ENCODE results near the gene SLC48A1.

The SLC48A1 gene

DNA sequence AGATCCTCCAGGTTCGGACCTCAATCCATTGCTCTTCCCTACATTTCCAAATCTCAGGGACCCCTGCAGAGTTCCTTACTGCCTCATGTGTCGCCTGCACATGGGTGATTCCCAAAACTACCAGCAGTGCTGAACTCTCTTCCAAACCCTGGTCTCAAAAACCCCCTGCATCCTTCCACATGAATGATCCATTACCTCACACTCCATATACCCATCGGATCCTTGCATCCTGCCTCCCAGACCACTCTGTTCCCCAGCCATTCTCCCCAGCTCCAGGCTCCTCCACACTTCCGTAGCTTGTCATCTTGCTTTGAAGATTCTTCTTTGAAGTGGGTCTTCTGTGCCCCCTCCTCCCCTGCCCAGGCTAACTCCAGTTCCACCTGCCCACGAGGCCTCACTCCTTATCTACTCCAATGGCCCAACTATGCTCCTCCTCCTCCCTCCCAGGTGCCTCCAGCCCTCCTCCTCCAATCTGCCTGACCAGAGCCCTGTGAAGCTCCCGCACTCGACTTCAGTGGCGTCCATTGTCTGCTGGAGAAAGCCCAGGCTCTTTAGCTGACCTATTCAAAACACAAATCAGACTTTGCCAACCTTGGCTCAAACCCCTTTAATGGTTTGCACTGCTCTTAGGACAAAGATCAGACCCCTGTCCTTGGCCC, 28.1 kb upstream of the SLC48A1 start:
- H3K4me3 ChIP-seq (ENCODE audit: low read depth in 1 of 2, low read length in 1 of 2): no peak overlapping the region
- no peak overlapping the region for H3K27ac ChIP-seq
- no peaks in the 10 kb centered on the region for H3K9me3 ChIP-seq
- peaks cover 9% of the 10 kb centered on the region for H3K36me3 ChIP-seq
- TF ChIP-seq, protein P1, sequence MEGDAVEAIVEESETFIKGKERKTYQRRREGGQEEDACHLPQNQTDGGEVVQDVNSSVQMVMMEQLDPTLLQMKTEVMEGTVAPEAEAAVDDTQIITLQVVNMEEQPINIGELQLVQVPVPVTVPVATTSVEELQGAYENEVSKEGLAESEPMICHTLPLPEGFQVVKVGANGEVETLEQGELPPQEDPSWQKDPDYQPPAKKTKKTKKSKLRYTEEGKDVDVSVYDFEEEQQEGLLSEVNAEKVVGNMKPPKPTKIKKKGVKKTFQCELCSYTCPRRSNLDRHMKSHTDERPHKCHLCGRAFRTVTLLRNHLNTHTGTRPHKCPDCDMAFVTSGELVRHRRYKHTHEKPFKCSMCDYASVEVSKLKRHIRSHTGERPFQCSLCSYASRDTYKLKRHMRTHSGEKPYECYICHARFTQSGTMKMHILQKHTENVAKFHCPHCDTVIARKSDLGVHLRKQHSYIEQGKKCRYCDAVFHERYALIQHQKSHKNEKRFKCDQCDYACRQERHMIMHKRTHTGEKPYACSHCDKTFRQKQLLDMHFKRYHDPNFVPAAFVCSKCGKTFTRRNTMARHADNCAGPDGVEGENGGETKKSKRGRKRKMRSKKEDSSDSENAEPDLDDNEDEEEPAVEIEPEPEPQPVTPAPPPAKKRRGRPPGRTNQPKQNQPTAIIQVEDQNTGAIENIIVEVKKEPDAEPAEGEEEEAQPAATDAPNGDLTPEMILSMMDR (IDR thresholded peaks at IDR 0.05): no peak
- H3K27me3 ChIP-seq: no peaks in the 10 kb centered on the region
- no peaks in the 10 kb centered on the region for H3K4me1 ChIP-seq (ENCODE audit: control insufficient read depth in 1 of 2, insufficient read depth in 1 of 2, low read depth in 1 of 2, low read length in 1 of 2)

- TF ChIP-seq, protein P1 (IDR thresholded peaks at IDR 0.05): no peak
- Histone ChIP-seq H3K4me1 (ENCODE audit: control insufficient read depth in 1 of 2, insufficient read depth in 1 of 2, low read depth in 1 of 2, low read length in 1 of 2) (no peaks in the 10 kb centered on the region), H3K27me3 (no peaks in the 10 kb centered on the region), H3K27ac (no peak overlapping the region), H3K4me3 (ENCODE audit: low read depth in 1 of 2, low read length in 1 of 2) (no peak overlapping the region), H3K36me3 (peaks cover 9% of the 10 kb centered on the region), H3K9me3 (no peaks in the 10 kb centered on the region)
Measured at GRCh38 chr12:47745485-47746041, 27.5 kb upstream of the SLC48A1 start.

GRCh38 chr12:47746073-47746472, 27.0 kb upstream of the SLC48A1 start:
- Histone ChIP-seq H3K4me3 (ENCODE audit: low read depth in 1 of 2, low read length in 1 of 2) (no peak overlapping the region), H3K27ac (no peak overlapping the region), H3K36me3 (peaks cover 9% of the 10 kb centered on the region), H3K4me1 (ENCODE audit: control insufficient read depth in 1 of 2, insufficient read depth in 1 of 2, low read depth in 1 of 2, low read length in 1 of 2) (no peaks in the 10 kb centered on the region), H3K27me3 (no peaks in the 10 kb centered on the region), H3K9me3 (no peaks in the 10 kb centered on the region)
- TF ChIP-seq, protein P1 (IDR thresholded peaks at IDR 0.05): no peak

DNA sequence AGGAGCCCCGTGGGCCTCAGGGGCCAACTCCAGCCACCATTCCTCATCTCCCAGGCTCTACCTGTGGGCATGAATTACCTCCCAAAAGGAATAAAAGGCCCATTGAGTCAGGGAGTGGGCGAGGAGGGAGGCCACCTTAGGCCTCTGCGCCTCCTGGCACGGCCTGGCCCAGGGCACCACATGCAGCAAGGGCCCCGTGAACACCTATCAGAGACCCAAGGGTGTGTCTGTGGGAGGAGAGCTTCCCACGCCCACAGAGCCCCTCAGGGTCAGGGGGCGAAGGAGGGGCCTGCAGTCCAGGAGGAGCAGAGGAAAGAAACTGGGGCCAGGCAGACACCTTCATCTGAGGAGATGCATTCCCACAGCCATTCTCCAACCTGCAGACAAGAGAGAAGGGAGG, 26.5 kb upstream of the SLC48A1 start:
- no peaks in the 10 kb centered on the region for H3K9me3 ChIP-seq
- no peak overlapping the region for H3K27ac ChIP-seq

GRCh38 chr12:47747126-47747525, 25.9 kb upstream of the SLC48A1 start:
- no peaks in the 10 kb centered on the region for H3K9me3 ChIP-seq
- TF ChIP-seq, protein P1 (IDR thresholded peaks at IDR 0.05): no peak

More for the DNA sequence above, 26.5 kb upstream of the SLC48A1 start:
- Histone ChIP-seq H3K4me3 (ENCODE audit: low read depth in 1 of 2, low read length in 1 of 2) (no peak overlapping the region), H3K36me3 (peaks cover 9% of the 10 kb centered on the region), H3K27me3 (no peaks in the 10 kb centered on the region), H3K4me1 (ENCODE audit: control insufficient read depth in 1 of 2, insufficient read depth in 1 of 2, low read depth in 1 of 2, low read length in 1 of 2) (no peaks in the 10 kb centered on the region)
- TF ChIP-seq, protein P1 (IDR thresholded peaks at IDR 0.05): no peak

More at GRCh38 chr12:47747126-47747525, 25.9 kb upstream of the SLC48A1 start:
- Histone ChIP-seq H3K27me3 (no peaks in the 10 kb centered on the region), H3K36me3 (peaks cover 9% of the 10 kb centered on the region), H3K4me1 (ENCODE audit: control insufficient read depth in 1 of 2, insufficient read depth in 1 of 2, low read depth in 1 of 2, low read length in 1 of 2) (no peaks in the 10 kb centered on the region), H3K4me3 (ENCODE audit: low read depth in 1 of 2, low read length in 1 of 2) (no peak overlapping the region), H3K27ac (no peak overlapping the region)

All from neutrophil (primary cell).